ENCODE data around the gene KIF13A.
"Not testable (repeated sequence)": the region's sequence is repeated elsewhere in the genome, so short reads cannot be mapped to it uniquely, and the experiment has no call there.

KIF13A gene

DNA sequence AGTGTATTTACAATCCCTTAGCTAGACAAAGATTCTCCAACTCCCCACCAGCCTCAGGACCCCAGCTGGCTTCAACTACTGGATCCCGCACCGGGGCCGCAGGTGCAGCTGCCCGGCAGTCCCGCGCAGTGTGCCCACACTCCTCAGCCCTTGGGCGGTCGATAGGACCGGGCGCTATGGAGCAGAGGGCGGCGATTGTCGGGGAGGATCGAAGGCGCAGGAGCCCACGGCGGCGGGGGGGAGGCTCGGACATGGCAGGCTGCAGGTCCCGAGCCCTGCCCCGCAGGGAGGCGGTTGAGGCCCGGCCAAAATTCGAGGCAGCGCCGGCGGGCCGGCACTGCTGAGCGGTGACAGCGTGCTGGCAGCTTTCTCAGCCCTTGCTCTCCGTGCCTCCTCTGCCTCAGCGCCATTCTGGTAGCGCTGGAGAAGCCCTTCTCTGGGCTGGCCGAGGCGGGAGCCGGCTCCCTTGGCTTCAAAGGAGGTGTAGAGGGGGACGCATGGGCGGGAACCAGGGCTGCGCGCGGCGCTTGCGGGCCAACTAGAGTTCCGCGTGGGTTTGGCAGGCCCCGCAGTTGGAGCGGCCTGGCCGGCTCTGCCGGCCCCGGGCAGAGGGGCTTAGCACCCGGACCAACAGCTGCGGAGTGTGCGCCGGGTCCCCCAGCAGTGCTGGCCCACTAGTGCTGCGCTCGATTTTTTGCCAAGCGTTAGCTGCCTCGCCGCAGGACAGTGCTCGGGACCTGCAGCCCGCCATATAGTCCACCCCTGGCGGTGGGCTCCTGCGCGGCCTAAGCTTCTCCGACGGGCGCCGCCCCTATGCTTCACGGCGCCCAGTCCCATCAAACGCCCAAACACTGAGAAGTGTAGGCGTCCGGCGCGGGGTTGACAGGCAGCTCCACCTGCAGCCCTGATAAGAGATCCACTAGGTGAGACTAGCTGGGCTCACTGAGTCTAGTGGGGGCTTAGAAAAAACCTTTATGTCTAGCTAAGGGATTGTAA lies 32.4 kb upstream of the KIF13A start:
- H3K9me3 ChIP-seq, result peaks cover 2% of the 10 kb centered on the region; the same call in 1 of the 2 replicates
- H3K4me1 ChIP-seq, result peaks cover 35% of the 10 kb centered on the region
- DNase-seq (ENCODE audit: low spot score in 2 of 2), result no peak
- no peak overlapping the region for H3K4me3 ChIP-seq
- H3K36me3 ChIP-seq (replicated peaks), result no peaks in the 10 kb centered on the region
- H3K27me3 ChIP-seq (ENCODE audit: low read depth), result no peaks in the 10 kb centered on the region
- in situ Hi-C loops (cut with MboI; ENCODE audit: low sequenced_read_pairs), result no loop called here

DNA sequence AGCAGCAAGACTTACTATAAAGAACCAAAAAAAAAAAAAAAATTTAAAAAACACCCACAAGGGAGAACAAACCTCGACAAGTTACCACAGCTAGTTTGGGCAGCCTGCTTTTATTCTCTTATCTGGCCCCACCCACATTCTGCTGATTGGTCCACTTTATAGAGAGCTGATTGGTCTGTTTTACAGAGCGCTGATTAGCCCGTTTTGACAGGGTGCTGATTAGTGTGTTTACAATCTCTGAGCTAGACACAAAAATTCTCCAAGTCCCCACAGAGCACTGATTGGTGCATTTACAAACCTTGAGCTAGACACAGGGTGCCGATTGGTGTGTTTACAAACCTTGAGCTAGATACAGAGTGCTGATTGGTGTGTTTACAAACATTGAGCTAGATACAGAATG lies 31.7 kb upstream of the KIF13A start:
- H3K4me3 ChIP-seq; H3K9me3 ChIP-seq; DNase-seq (ENCODE audit: low spot score in 2 of 2); H3K36me3 ChIP-seq (replicated peaks); in situ Hi-C loops (cut with MboI; ENCODE audit: low sequenced_read_pairs); H3K27me3 ChIP-seq (ENCODE audit: low read depth): not testable (repeated sequence)
- H3K4me1 ChIP-seq, result peaks cover 35% of the 10 kb centered on the region

DNA sequence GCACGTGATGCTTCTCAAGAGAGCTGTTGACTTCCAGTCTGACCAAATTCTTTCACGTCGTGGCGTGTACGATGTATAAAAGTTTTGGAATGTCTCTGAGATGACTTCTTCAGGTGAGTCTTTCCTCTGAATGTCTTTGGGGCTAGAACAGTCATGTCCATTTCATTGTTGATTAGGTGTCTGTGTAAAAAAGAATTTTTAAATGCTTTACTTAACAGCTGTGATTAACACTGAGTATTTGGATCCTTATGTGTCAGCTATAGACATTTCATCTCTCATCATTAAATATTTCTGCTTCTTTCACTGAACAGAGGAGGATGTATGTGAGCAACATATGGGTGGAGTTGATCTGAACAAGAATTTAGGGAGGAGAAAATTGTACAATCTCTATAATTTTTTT lies 29.3 kb upstream of the KIF13A start:
- DNase-seq (ENCODE audit: low spot score in 2 of 2), result no peak

DNA sequence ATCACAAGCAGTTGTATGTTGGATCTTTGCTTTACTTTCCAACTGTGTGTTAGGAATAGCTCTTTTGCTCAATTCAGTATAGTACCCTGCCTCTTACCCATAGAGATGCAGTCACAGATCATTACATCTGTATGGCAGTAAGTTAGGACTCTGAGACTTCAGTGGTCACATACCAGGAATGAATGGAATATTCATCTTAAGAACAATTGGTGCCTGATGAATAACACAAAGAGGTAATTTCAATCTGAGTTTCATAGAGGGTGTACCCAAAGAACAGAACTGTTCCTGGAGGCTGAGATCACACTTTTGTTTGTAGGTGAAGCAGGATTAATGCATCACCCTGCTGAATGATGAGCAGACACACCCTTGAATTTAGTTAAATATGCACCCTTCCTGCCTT lies 28.7 kb upstream of the KIF13A start:
- H3K4me3 ChIP-seq, result no peak overlapping the region
- in situ Hi-C loops (cut with MboI; ENCODE audit: low sequenced_read_pairs), result no loop called here
- H3K27me3 ChIP-seq (ENCODE audit: low read depth), result no peaks in the 10 kb centered on the region
- DNase-seq (ENCODE audit: low spot score in 2 of 2), result peak; percentile 14 to 39
- no peaks in the 10 kb centered on the region for H3K36me3 ChIP-seq (replicated peaks)
- H3K9me3 ChIP-seq, result no peaks in the 10 kb centered on the region; the same call in 1 of the 2 replicates
- H3K4me1 ChIP-seq, result peaks cover 15% of the 10 kb centered on the region

More for the DNA sequence above, 29.3 kb upstream of the KIF13A start:
- H3K27me3 ChIP-seq (ENCODE audit: low read depth), result no peaks in the 10 kb centered on the region
- H3K36me3 ChIP-seq (replicated peaks), result no peaks in the 10 kb centered on the region
- H3K4me3 ChIP-seq, result no peak overlapping the region
- peaks cover 2% of the 10 kb centered on the region; the same call in 1 of the 2 replicates for H3K9me3 ChIP-seq
- in situ Hi-C loops (cut with MboI; ENCODE audit: low sequenced_read_pairs), result no loop called here
- H3K4me1 ChIP-seq, result peaks cover 15% of the 10 kb centered on the region

DNA sequence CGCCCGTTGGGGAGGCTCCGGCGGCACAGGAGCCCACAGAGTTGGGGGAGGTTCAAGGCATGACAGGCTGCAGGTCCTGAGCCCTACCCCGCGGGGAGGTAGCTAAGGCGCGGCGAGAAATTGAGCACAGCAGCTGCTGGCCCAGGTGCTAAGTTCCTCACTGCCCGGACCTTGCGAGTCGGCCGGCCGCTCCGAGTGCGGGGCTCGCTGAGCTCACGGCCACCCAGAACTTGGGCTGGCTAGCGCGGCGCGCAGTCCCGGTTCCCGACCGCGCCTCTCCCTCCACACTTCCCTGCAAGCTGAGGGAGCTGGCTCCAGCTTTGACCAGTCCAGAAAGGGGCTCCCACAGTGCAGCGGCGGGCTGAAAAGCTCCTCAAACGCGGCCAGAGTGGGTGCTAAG lies 23.9 kb upstream of the KIF13A start:
- H3K36me3 ChIP-seq (replicated peaks), result no peaks in the 10 kb centered on the region
- no peaks in the 10 kb centered on the region for H3K9me3 ChIP-seq
- in situ Hi-C loops (cut with MboI; ENCODE audit: low sequenced_read_pairs), result no loop called here
- peaks cover 8% of the 10 kb centered on the region for H3K4me1 ChIP-seq
- no peak overlapping the region for H3K4me3 ChIP-seq
- DNase-seq (ENCODE audit: low spot score in 2 of 2), result no peak
- no peaks in the 10 kb centered on the region for H3K27me3 ChIP-seq (ENCODE audit: low read depth)

DNA sequence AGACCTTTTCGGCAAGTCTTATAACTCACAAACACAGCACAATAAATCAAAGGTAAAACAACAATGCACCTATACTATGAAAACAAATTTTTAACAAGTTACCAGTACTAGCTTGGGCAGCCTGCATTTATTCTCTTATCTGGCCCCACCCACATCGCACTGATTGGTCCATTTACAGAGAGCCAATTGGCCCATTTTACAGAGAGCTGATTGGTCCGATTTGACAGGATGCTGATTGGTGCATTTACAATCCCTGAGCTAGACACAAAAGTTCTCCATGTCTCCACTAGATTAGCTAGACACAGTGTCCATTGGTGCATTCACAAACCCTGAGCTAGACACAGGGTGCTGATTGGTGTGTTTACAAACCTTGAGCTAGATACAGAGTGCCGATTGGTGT lies 23.1 kb upstream of the KIF13A start:
- DNase-seq (ENCODE audit: low spot score in 2 of 2); H3K36me3 ChIP-seq (replicated peaks); H3K4me1 ChIP-seq; in situ Hi-C loops (cut with MboI; ENCODE audit: low sequenced_read_pairs); H3K4me3 ChIP-seq; H3K27me3 ChIP-seq (ENCODE audit: low read depth); H3K9me3 ChIP-seq: not testable (repeated sequence)

DNA sequence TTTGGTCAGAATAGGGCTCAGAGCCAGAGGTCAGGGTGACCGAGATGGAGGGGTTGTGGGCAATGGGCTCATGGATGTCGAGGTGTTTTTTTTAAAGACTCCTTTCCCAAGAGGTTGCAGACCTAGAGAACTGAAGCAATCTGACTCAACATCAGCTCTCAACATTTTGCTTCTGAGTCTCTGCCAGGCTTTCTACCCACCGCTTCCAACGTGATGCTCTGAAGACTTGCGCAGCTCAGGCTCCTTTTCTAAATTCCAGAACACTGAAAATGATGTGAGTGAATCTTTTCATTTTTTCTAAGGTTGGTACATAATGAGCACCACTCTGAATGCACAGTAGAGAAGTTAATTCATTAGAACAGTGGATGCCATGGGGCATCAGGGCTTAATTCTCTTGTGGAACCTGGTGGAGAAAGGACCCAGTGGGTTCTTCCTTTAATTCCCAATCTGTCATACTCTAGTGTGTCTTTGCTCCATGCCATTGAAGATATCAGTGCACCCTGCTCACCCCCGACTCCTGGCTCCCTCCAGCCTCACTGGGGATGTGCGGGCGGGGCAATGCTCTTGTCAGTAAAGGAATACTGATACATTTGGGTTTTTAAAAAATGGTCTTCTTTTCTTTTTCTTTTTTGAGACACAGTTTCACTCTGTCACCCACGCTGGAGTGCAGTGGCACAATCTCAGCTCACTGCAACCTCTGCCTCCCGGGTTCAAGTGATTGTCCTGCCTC lies 17.0 kb upstream of the KIF13A start:
- no peaks in the 10 kb centered on the region for H3K9me3 ChIP-seq
- no peaks in the 10 kb centered on the region for H3K27me3 ChIP-seq (ENCODE audit: low read depth)
- H3K4me1 ChIP-seq, result peaks cover 5% of the 10 kb centered on the region
- H3K36me3 ChIP-seq (replicated peaks), result no peaks in the 10 kb centered on the region
- in situ Hi-C loops (cut with MboI; ENCODE audit: low sequenced_read_pairs), result no loop called here
- DNase-seq (ENCODE audit: low spot score in 2 of 2), result no peak
- no peak overlapping the region for H3K4me3 ChIP-seq

DNA sequence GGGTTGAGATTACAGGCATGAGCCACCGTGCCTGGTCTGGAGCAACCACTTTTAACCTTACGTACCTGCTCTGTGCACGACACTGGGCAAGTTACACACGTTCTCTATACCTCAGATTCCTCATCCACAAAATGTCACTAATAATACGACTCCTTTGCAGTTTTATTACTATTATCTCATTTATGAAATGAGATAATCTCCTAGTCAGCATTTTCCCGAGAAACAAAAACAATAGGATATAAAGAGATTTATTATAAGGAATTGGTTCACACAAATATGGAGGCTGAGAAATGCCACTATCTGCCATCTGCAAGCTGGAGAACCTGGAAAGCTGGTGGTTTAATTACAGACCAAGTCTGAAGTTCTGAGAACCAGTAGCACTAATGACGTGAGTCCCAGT lies 12.0 kb upstream of the KIF13A start:
- Histone ChIP-seq H3K36me3 (replicated peaks) (no peaks in the 10 kb centered on the region), H3K4me3 (no peak overlapping the region), H3K27me3 (ENCODE audit: low read depth) (no peaks in the 10 kb centered on the region), H3K9me3 (no peaks in the 10 kb centered on the region), H3K4me1 (no peaks in the 10 kb centered on the region)
- DNase-seq (ENCODE audit: low spot score in 2 of 2), result no peak
- in situ Hi-C loops (cut with MboI; ENCODE audit: low sequenced_read_pairs), result no loop called here

DNA sequence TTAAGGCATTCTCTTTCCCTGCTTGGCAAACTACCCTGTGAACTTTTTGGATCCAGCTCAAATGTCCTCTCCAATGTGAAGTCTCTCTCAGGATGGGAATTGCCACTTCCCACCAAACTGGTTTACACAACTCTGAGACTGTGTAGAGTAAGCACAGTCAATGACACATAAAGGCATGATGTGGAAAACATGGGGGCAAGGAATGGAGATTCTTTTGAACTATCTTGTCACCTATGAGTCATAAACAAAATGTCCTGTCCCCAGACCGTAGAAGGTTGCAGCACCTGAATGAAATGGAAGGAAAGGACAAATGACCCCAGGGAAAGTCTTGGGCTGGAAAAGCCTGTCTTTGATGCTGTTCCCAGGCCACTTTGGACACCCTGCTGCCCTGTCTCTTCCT lies 11.0 kb upstream of the KIF13A start:
- no peak for DNase-seq (ENCODE audit: low spot score in 2 of 2)
- Histone ChIP-seq H3K27me3 (ENCODE audit: low read depth) (no peaks in the 10 kb centered on the region), H3K36me3 (replicated peaks) (no peaks in the 10 kb centered on the region), H3K4me3 (no peak overlapping the region), H3K9me3 (no peaks in the 10 kb centered on the region), H3K4me1 (no peaks in the 10 kb centered on the region)
- in situ Hi-C loops (cut with MboI; ENCODE audit: low sequenced_read_pairs), result no loop called here

DNA sequence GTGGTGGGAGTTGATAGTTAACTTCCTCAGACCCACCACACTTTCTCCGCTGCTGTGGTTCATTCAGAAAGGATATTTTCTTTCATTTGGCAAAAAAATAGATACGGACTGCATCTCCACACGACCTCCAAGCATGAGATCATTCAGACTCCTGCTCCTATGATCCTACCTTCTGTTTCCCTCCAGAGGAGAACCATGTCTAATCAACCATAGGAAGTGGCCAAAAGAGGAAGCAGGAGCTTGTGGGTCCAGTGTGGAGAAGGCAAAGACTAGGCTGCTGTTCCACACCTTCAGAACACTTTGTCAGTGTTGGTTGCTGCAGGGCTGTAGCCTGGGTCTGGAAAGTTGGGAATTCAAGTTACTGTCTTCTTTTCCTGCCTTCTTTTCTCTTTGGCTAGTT lies 10.6 kb upstream of the KIF13A start:
- Histone ChIP-seq H3K4me3 (no peak overlapping the region), H3K4me1 (no peaks in the 10 kb centered on the region), H3K36me3 (replicated peaks) (no peaks in the 10 kb centered on the region), H3K9me3 (no peaks in the 10 kb centered on the region), H3K27me3 (ENCODE audit: low read depth) (no peaks in the 10 kb centered on the region)
- in situ Hi-C loops (cut with MboI; ENCODE audit: low sequenced_read_pairs), result no loop called here
- DNase-seq (ENCODE audit: low spot score in 2 of 2), result no peak

DNA sequence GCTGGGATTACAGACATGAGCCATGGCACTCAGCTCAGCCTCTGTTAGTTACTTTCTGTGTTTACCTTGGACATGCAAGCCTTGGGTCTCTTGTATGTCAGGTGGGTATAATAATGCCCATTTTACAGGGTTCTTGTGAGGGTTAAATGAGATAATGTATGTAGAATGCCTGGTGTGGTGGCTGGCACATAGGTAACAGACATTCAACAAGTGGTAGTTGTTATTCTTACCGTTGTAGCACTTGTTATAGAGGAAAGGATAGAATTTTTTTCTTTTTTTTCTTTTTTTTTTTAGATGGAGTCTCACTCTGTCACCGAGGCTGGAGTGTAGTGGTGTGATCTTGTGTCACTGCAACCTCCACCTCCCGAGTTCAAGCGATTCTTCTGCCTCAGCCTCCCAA lies 8.0 kb upstream of the KIF13A start:
- DNase-seq (ENCODE audit: low spot score in 2 of 2), result no peak
- H3K27me3 ChIP-seq (ENCODE audit: low read depth), result no peaks in the 10 kb centered on the region
- H3K36me3 ChIP-seq (replicated peaks), result no peaks in the 10 kb centered on the region
- no peaks in the 10 kb centered on the region for H3K9me3 ChIP-seq
- no peak overlapping the region for H3K4me3 ChIP-seq
- in situ Hi-C loops (cut with MboI; ENCODE audit: low sequenced_read_pairs), result no loop called here
- H3K4me1 ChIP-seq, result no peaks in the 10 kb centered on the region

DNA sequence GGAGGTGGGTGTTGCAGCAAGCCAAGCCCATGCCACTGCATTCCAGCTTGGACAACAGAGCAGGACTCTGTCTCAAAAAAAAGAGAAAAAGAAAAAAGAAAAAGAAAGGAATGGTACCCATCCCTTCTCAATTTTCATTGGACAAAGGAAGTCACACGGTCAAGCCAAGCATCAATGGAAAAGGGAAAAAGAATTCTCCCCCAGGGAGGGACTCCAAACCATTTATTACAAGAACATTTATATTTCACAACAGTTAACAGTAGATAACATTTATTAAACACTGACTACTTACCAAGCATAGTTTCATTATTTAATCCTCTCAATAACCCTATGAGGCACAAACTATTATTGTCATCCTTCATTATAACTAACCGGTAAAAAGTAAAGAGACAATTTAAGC lies 6.6 kb upstream of the KIF13A start:
- H3K4me1 ChIP-seq, result no peaks in the 10 kb centered on the region

DNA sequence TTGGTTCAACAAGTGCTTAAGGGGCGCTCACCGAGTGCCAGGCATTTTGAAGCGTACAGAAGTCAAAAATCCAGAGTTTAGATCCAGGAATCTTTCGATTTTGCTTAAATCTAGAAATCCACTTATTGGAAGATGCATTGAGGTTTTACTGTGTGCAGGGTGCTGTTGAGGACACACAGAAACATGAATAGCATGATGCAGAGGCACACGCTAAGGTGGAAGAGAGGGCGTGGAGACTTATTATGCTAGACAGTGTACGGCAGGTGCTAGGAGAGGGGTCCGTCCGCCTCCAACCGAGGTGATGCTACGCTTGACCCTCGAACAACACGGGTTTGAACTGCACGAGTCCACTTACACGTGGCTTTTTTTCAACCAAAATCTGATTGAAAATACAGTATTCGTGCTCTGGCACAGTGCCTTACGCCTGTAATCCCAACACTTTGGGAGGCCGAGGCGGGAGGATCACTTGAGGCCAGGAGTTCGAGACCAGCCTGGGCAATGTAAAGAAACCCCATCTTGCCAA lies 1.0 kb upstream of the KIF13A start:
- in situ Hi-C loops (cut with MboI; ENCODE audit: low sequenced_read_pairs), result no loop called here
- no peak for DNase-seq (ENCODE audit: low spot score in 2 of 2)
- Histone ChIP-seq H3K36me3 (replicated peaks) (peaks cover 3% of the 10 kb centered on the region), H3K4me3 (peak overlapping the region; percentile 47), H3K27me3 (ENCODE audit: low read depth) (no peaks in the 10 kb centered on the region), H3K4me1 (peaks cover 16% of the 10 kb centered on the region), H3K9me3 (no peaks in the 10 kb centered on the region)

More for the DNA sequence above, 6.6 kb upstream of the KIF13A start:
- Histone ChIP-seq H3K9me3 (no peaks in the 10 kb centered on the region), H3K27me3 (ENCODE audit: low read depth) (no peaks in the 10 kb centered on the region), H3K4me3 (no peak overlapping the region), H3K36me3 (replicated peaks) (no peaks in the 10 kb centered on the region)
- DNase-seq (ENCODE audit: low spot score in 2 of 2), result no peak
- in situ Hi-C loops (cut with MboI; ENCODE audit: low sequenced_read_pairs), result no loop called here

Data from HAP-1 (cell line).